Liver (tissue), 3 donors: ENCODE results near the gene ZNFX1.
A peak's percentile ranks its signal among the peaks of the same experiment; 100 is the strongest.

Source experiments
- ATF3 ChIP-seq: IDR thresholded peaks from 2 replicates; pipeline ENCODE4 v1.6.1; 2016; ENCODE audit warnings: antibody characterized with exemption
- CTCF ChIP-seq: fragments of 150-350 bp; IDR thresholded peaks from 2 replicates; pipeline ENCODE4 v1.5.1; 2017; ENCODE audit warnings: improper control_type of control experiment, low read depth, low read length; ENCODE audit not compliant: missing input control
- JUND ChIP-seq, 2 donors: IDR thresholded peaks; 2 replicates each; pipeline ENCODE4 v1.6.1; 2016; ENCODE audit warnings: antibody characterized with exemption in 2 of 2
- TF ChIP-seq, protein P1 (sequence below): IDR thresholded peaks from 2 replicates; pipeline ENCODE4 v1.6.1; 2016; ENCODE audit warnings: antibody characterized with exemption
- donor health status: healthy.
- donor health status: healthy.

GRCh38 chr20:49245921-49246740 lies 31.7 kb downstream of the ZNFX1 start:
- TF ChIP-seq JUND (IDR thresholded peaks at IDR 0.05): no peak
- peak; percentile 60 for TF ChIP-seq CTCF
- TF ChIP-seq, protein P1, sequence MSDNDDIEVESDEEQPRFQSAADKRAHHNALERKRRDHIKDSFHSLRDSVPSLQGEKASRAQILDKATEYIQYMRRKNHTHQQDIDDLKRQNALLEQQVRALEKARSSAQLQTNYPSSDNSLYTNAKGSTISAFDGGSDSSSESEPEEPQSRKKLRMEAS: no peak
- peak; percentile 15 for TF ChIP-seq ATF3
